RWPE2 (cell line): ENCODE data around the gene VPS4A.

Experiments used
- ATAC-seq: fragments of 200-7000 bp; cut with Tn5 transposase; 3 replicates; pipeline ENCODE4 v1.9.1; 2021; ENCODE audit warnings: low read depth
- DNase-seq: peaks from one replicate; pipeline ENCODE4 v3.0.0-alpha.2; 2020; ENCODE audit warnings: low spot score
- H3K27ac ChIP-seq: fragments of 450-650 bp; 2 replicates; pipeline ENCODE4 v1.5.1; 2017; ENCODE audit warnings: mild to moderate bottlenecking; ENCODE audit not compliant: poor library complexity, severe bottlenecking
- H3K27me3 ChIP-seq: fragments of 250-450 bp; sonication (Bioruptor Pico); 2 replicates; pipeline ENCODE4 v1.5.1; 2021; ENCODE audit warnings: mild to moderate bottlenecking, moderate library complexity; ENCODE audit not compliant: insufficient read depth, poor library complexity, severe bottlenecking
- H3K36me3 ChIP-seq: fragments of 250-450 bp; sonication (Bioruptor Pico); 2 replicates; pipeline ENCODE4 v1.5.1; 2020; ENCODE audit warnings: low read depth, mild to moderate bottlenecking, moderate library complexity
- H3K4me1 ChIP-seq: fragments of 250-450 bp; sonication (Bioruptor Pico); 2 replicates; pipeline ENCODE4 v1.5.1; 2021; ENCODE audit warnings: mild to moderate bottlenecking, moderate library complexity; ENCODE audit not compliant: insufficient read depth, poor library complexity, severe bottlenecking
- H3K4me3 ChIP-seq: fragments of 250-450 bp; sonication (Bioruptor Pico); 2 replicates; pipeline ENCODE4 v1.5.1; 2021; ENCODE audit warnings: mild to moderate bottlenecking, moderate library complexity; ENCODE audit not compliant: severe bottlenecking
- H3K9me3 ChIP-seq: fragments of 250-450 bp; sonication (Bioruptor Pico); 2 replicates; pipeline ENCODE4 v1.5.1; 2021; ENCODE audit warnings: mild to moderate bottlenecking, moderate library complexity; ENCODE audit not compliant: severe bottlenecking
- CTCF ChIP-seq: fragments of 450-650 bp; IDR thresholded peaks from one replicate; pipeline ENCODE4 v1.5.1; 2017; ENCODE audit warnings: mild to moderate bottlenecking, moderate library complexity; ENCODE audit not compliant: poor library complexity, severe bottlenecking

VPS4A gene

DNA sequence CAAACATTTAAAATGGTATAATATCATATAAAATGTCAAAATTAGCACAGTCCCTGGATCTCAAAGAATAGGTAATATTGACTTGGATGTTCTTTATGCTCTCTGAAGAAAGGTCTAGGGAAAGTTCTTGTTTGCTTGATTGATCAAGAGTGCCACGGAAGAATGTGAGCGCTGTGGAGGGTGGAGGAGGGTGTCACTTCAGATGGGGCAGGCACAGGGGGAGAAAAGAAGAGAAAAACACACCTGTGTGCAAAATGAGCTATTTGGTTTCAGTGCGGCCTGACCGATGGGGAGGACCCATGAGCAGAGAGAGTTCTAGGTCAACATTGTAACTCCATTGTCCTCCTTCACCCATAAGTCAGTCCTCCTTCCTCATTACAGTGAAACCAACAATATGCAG, 8.8 kb upstream of the VPS4A start:
- no peak overlapping the region for H3K4me3 ChIP-seq
- DNase-seq (no peak), ATAC-seq (no peak)
- no peak for TF ChIP-seq CTCF
- H3K36me3 ChIP-seq: peaks cover 22% of the 10 kb centered on the region; the same call in 1 of the 2 replicates
- no peaks in the 10 kb centered on the region for H3K9me3 ChIP-seq
- H3K4me1 ChIP-seq: no peaks in the 10 kb centered on the region
- no peaks in the 10 kb centered on the region for H3K27me3 ChIP-seq
- H3K27ac ChIP-seq: no peak overlapping the region

DNA sequence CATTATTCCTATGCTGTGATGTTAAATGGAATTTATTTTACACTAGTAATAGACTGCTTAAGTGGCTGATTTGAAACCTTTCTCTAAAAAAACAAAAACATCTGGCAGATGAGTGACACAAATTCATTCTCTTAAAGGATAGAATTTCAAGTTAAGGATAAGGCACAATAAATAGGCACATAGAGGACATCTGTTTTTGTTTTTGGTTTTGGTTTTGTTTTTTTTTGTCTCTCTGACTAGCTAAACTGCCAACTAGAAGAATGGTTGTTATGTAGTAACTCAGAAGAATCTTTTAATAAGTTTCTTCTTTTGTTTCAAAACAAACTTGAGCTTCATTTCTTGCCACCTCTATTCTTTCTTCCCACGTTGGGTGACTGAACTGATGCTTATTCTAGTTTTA, 5.1 kb upstream of the VPS4A start:
- no peaks in the 10 kb centered on the region for H3K4me1 ChIP-seq
- no peaks in the 10 kb centered on the region for H3K9me3 ChIP-seq
- H3K36me3 ChIP-seq: 0 out of 2 replicates have a peak, but pooled peaks cover 12% of the 10 kb centered on the region
- ATAC-seq (no peak), DNase-seq (no peak)
- H3K27me3 ChIP-seq: no peaks in the 10 kb centered on the region
- H3K4me3 ChIP-seq: no peak overlapping the region
- TF ChIP-seq CTCF: no peak
- H3K27ac ChIP-seq: no peak overlapping the region

GRCh38 chr16:69307091-69307490, 4.1 kb upstream of the VPS4A start:
- no peak for DNase-seq
- 0 out of 2 replicates have a peak, but pooled peaks cover 11% of the 10 kb centered on the region for H3K36me3 ChIP-seq
- no peaks in the 10 kb centered on the region for H3K9me3 ChIP-seq
- no peak overlapping the region for H3K27ac ChIP-seq
- no peak overlapping the region for H3K4me3 ChIP-seq
- H3K27me3 ChIP-seq: no peaks in the 10 kb centered on the region
- no peak for TF ChIP-seq CTCF
- no peak for ATAC-seq
- H3K4me1 ChIP-seq: no peaks in the 10 kb centered on the region

- no peak overlapping the region for H3K27ac ChIP-seq
- no peak for TF ChIP-seq CTCF
- DNase-seq (no peak), ATAC-seq (no peak)
- peaks cover 13% of the 10 kb centered on the region for H3K36me3 ChIP-seq
- no peaks in the 10 kb centered on the region for H3K4me1 ChIP-seq
- H3K4me3 ChIP-seq: no peak overlapping the region
- no peaks in the 10 kb centered on the region for H3K27me3 ChIP-seq
- H3K9me3 ChIP-seq: no peaks in the 10 kb centered on the region
These were observed 3.3 kb upstream of the VPS4A start for GRCh38 chr16:69307856-69308255.

- Histone ChIP-seq H3K9me3 (no peaks in the 10 kb centered on the region), H3K36me3 (peaks cover 18% of the 10 kb centered on the region), H3K4me1 (no peaks in the 10 kb centered on the region), H3K4me3 (no peak overlapping the region), H3K27me3 (no peaks in the 10 kb centered on the region), H3K27ac (no peak overlapping the region)
- no peak for DNase-seq
- TF ChIP-seq CTCF: no peak
- no peak for ATAC-seq
These were observed 1.8 kb upstream of the VPS4A start for GRCh38 chr16:69309316-69309715.
